Coronary artery (tissue), 2 donors: ENCODE data around the gene TOMM5.

Experiments
- DNase-seq: peaks from one replicate; pipeline ENCODE4 v3.0.0-alpha.2; 2017; ENCODE audit warnings: low spot score
- H3K27ac ChIP-seq, 2 donors: fragments of 200-600 bp; sonication (generic); one replicate each; pipeline ENCODE4 v1.5.1; 2016 to 2019
- H3K4me3 ChIP-seq: fragments of 200-600 bp; sonication (generic); 2 replicates; pipeline ENCODE4 v1.5.1; 2016; ENCODE audit warnings: mild to moderate bottlenecking, moderate library complexity
- CTCF ChIP-seq: fragments of 200-600 bp; sonication (generic); IDR thresholded peaks from one replicate; pipeline ENCODE4 v1.5.1; 2019; ENCODE audit warnings: antibody characterized with exemption

The TOMM5 gene

GRCh38 chr9:37575511-37575914, 16.9 kb downstream of the TOMM5 start:
- DNase-seq, result no peak
- no peak for TF ChIP-seq CTCF
- Histone ChIP-seq H3K4me3 (peak overlapping the region; percentile 79), H3K27ac (peak overlapping the region; percentile 79 to 82)

DNA sequence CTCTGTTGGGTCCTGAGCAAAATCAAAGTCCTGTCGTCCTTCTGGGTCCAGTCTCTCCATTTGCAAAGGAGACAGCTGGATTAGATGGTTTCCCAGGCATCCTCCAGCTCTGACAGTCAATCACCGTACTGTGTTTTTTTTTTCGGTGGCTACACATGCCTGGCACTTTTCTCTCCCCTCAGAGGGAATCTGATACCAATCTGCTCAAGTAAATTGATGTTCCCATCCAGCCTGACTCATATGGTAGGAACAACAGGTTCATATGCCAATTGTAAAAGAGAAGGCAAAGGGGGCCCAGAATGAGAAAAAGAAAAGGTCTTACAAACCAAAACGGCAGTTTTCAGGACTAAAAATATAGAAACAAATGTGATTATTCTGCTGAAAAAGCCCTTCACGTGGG, 17.4 kb downstream of the TOMM5 start:
- no peak for DNase-seq
- TF ChIP-seq CTCF, result no peak
- Histone ChIP-seq H3K4me3 (peak overlapping the region; percentile 79), H3K27ac (peak overlapping the region in 1 of 2 donors; percentile 82)

GRCh38 chr9:37574241-37574721, 18.1 kb downstream of the TOMM5 start:
- TF ChIP-seq CTCF, result no peak
- no peak overlapping the region for H3K27ac ChIP-seq
- no peak for DNase-seq
- no peak overlapping the region for H3K4me3 ChIP-seq

GRCh38 chr9:37571282-37571681, 21.1 kb downstream of the TOMM5 start:
- H3K4me3 ChIP-seq, result no peak overlapping the region
- DNase-seq, result no peak
- H3K27ac ChIP-seq, result no peak overlapping the region
- TF ChIP-seq CTCF, result no peak

DNA sequence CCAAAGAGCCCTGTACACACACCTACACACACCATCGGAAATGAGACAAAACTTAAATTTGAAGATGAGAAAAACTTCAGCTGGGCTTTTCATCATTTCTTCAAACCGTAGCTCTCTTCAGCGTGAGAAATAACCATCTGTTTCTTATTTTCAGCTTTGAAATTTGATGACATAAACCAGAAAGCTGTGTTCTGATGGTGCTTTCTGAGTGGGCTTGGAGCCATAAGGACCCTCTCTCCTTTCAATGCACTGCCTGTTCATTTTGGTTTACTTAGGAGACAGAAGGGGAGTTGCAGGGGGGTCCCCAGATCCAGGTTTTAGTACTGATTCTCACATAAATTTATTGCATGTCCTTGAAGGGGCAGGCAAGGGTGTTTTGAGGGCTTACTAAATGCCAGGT, 25.7 kb downstream of the TOMM5 start:
- TF ChIP-seq CTCF, result no peak
- no peak overlapping the region for H3K4me3 ChIP-seq
- no peak for DNase-seq
- no peak overlapping the region for H3K27ac ChIP-seq

DNA sequence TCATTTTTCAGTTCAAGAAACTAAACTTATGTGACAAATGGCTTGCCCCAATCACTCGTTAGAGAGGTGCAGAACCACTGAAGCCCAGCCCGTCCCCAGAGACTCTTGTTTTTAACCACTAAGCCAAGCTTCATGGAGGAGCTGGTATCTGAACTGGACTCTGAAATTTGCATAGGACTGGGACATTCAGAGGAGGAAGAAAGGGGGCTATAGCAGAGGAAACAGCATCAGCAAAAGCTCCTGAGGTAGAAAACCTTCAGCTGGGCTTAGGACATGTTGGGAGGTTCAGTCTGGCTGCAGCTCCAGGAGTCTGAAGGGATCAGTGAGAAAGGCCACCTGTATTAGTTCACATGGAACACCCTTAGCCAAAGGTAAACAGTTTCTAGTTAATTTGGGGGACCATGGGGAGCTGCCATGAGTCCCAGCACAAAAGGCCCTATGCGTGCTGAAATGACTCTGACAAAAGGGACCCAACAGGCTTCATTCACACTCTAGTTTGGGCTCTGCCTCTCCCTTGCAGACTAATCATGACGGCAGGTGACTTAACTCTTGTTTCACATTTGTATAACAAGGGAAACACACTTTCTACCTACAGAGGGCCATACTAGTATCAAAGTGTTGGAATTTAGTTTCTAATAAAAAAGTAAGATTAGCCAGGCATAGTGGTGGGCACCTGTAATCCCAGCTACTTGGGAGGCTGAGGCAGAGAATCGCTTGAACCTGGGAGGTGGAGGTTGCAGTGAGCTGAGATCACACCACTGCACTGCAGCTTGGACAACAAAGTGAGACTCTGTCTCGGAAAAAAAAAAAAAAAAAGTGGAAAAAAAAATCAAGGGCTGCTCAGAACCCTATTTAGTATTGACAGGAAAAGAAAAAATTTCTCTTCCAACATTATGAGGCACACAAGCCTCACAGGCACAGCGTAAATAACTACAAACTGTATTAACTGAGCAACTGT, 26.5 kb downstream of the TOMM5 start:
- no peak for TF ChIP-seq CTCF
- no peak overlapping the region for H3K4me3 ChIP-seq
- H3K27ac ChIP-seq, result no peak overlapping the region
- no peak for DNase-seq

DNA sequence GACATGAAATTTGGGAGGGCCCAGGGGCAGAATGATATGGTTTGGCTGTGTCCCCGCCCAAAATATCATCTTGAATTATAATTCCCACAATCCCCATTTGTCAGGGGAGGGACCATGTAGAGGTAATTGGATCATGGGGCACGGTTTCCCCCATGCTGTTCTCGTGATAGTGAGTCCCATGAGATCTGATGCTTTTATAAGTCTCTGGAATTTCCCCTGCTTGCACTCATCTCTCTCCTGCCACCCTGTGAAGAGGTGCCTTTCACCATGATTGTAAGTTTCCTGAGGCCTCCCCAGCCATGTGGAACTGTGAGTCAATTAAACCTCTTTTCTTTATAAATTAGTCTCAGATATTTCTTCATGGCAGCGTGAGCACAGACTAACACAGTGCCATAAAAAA, 27.5 kb downstream of the TOMM5 start:
- H3K4me3 ChIP-seq, result no peak overlapping the region
- TF ChIP-seq CTCF, result no peak
- no peak overlapping the region for H3K27ac ChIP-seq
- no peak for DNase-seq
